Mesothelial cell of epicardium (in vitro differentiated cells): ENCODE data around the gene NPHS1. TPM values are rescaled to one million over a fixed set of nuclear protein-coding genes. Genes with fewer than 3 reads are reported as not detected.

Source experiments
- DNase-seq, 2 experiments: peaks; one replicate each; pipeline ENCODE4 v3.0.0; 2021; ENCODE audit warnings: low spot score in 2 of 2; ENCODE audit not compliant: unreplicated experiment in 2 of 2
- H3K27ac Mint-ChIP-seq: 2 replicates; pipeline ENCODE4 v1.8.0; 2021; ENCODE audit warnings: mixed read lengths
- H3K27me3 Mint-ChIP-seq: 2 replicates; pipeline ENCODE4 v1.8.0; 2021; ENCODE audit warnings: low read depth, mixed read lengths
- H3K36me3 Mint-ChIP-seq: 2 replicates; pipeline ENCODE4 v1.8.0; 2021; ENCODE audit warnings: mixed read lengths
- H3K4me1 Mint-ChIP-seq: 2 replicates; pipeline ENCODE4 v1.8.0; 2021; ENCODE audit warnings: mixed read lengths
- H3K4me3 Mint-ChIP-seq: 2 replicates; pipeline ENCODE4 v1.8.0; 2021; ENCODE audit warnings: mild to moderate bottlenecking, moderate library complexity, mixed read lengths
- H3K9me3 Mint-ChIP-seq: 2 replicates; pipeline ENCODE4 v1.8.0; 2021; ENCODE audit warnings: mixed read lengths
- total RNA-seq: library from RNA; stranded (reverse); gene quantifications from 3 replicates; pipeline ENCODE4 v1.2.1, GENCODE V29; 2021
- TF ChIP-seq, protein P1 (sequence below): fragments of 200-600 bp; sonication (generic); IDR thresholded peaks from one replicate; pipeline ENCODE4 v1.5.0; 2021; ENCODE audit warnings: antibody characterized with exemption; ENCODE audit not compliant: unreplicated experiment

Gene NPHS1
- total RNA-seq, 1 donor from 2014 or later = 0.72 TPM

DNA sequence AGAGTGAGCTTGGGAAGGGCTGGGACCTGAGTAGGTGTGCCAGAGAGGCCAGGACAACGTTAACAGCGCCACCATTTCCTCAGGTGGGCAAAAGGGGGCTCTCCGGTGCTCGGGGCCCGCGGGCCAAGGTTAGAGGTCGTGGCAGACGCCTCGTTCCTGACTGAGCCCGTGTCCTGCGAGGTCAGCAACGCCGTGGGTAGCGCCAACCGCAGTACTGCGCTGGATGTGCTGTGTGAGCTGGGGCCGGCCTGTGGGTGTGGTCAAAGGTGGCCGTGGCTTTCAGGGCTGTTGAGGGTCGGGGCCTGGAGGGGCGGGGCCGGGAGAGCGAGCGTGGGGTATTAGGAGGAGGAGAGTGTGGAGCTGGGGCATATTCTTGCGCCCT is 8.1 kb upstream of the NPHS1 start:
- peaks cover 13% of the 10 kb centered on the region for H3K4me1 Mint-ChIP-seq
- TF ChIP-seq, protein P1, sequence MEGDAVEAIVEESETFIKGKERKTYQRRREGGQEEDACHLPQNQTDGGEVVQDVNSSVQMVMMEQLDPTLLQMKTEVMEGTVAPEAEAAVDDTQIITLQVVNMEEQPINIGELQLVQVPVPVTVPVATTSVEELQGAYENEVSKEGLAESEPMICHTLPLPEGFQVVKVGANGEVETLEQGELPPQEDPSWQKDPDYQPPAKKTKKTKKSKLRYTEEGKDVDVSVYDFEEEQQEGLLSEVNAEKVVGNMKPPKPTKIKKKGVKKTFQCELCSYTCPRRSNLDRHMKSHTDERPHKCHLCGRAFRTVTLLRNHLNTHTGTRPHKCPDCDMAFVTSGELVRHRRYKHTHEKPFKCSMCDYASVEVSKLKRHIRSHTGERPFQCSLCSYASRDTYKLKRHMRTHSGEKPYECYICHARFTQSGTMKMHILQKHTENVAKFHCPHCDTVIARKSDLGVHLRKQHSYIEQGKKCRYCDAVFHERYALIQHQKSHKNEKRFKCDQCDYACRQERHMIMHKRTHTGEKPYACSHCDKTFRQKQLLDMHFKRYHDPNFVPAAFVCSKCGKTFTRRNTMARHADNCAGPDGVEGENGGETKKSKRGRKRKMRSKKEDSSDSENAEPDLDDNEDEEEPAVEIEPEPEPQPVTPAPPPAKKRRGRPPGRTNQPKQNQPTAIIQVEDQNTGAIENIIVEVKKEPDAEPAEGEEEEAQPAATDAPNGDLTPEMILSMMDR = no peak
- no peak overlapping the region for H3K27ac Mint-ChIP-seq
- peaks cover 89% of the 10 kb centered on the region for H3K27me3 Mint-ChIP-seq
- no peaks in the 10 kb centered on the region for H3K36me3 Mint-ChIP-seq
- H3K4me3 Mint-ChIP-seq = no peak overlapping the region
- no peaks in the 10 kb centered on the region for H3K9me3 Mint-ChIP-seq
- no peak for DNase-seq

DNA sequence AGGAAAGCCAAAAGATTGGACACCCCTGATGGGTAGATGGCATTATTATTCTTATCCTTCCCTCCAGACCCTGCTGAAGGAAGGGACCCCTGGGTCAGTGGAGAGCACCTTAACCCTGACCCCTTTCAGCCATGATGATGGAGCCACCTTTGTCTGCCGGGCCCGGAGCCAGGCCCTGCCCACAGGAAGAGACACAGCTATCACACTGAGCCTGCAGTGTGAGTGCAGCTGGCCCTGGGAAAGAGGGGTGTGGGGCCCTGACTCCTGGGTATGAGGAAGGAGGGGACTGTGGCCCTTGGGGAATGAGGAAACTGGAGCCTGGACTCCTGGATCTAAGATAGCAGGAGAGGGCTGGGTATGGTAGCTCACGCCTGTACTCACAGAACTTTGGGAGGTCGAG is 7.1 kb upstream of the NPHS1 start:
- no peak overlapping the region for H3K27ac Mint-ChIP-seq
- TF ChIP-seq, protein P1 = no peak
- H3K36me3 Mint-ChIP-seq = no peaks in the 10 kb centered on the region
- DNase-seq = no peak
- no peak overlapping the region for H3K4me3 Mint-ChIP-seq
- H3K4me1 Mint-ChIP-seq = peaks cover 21% of the 10 kb centered on the region
- H3K9me3 Mint-ChIP-seq = no peaks in the 10 kb centered on the region
- peaks cover 89% of the 10 kb centered on the region for H3K27me3 Mint-ChIP-seq

DNA sequence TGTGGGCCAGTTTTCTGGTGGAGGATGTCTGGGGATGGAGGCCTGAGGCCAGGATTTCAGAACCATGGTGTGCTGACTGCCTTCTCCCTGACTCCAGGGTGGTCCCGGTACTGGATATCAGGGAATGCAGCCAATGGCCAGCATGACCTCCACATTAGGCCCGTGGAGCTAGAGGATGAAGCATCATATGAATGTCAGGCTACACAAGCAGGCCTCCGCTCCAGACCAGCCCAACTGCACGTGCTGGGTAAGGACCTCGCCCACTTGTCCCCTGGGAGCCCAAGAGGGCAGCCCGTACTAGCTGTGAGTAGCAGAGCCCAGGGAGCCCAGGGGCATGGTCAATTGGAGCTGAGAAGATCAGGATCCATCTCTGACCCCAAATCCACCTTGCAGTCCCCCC is 6.0 kb upstream of the NPHS1 start:
- Mint-ChIP-seq H3K9me3 (no peaks in the 10 kb centered on the region), H3K4me1 (peaks cover 21% of the 10 kb centered on the region), H3K27me3 (peaks cover 88% of the 10 kb centered on the region), H3K36me3 (no peaks in the 10 kb centered on the region), H3K4me3 (no peak overlapping the region), H3K27ac (no peak overlapping the region)
- TF ChIP-seq, protein P1 = no peak
- no peak for DNase-seq

DNA sequence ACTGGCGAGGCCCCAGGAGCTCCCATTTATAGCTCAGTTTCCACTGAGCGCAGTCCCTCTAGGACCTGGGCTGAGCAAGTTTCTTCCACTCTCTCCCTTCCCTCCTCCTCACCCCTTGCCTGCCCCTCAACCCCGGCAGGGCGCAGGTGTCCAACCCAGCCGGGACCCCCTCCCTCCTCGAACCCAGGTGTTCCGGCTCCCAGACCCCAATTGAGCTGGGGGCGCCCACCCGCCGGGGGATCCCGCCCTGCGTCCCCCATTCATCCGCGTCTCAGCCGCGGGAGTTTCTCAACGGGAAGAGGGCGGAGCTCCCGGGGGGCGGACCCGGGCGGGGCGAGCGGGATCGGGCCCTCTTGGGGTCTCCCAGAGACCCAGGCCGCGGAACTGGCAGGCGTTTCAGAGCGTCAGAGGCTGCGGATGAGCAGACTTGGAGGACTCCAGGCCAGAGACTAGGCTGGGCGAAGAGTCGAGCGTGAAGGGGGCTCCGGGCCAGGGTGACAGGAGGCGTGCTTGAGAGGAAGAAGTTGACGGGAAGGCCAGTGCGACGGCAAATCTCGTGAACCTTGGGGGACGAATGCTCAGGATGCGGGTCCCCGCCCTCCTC is 4.3 kb upstream of the NPHS1 start, which contains the start of gene KIRREL2:
KIRREL2 (plus strand) TSS at position 366 of the 604 bp plus-strand sequence; CDS start at position 575, 209 bp downstream.
- Mint-ChIP-seq H3K36me3 (no peaks in the 10 kb centered on the region), H3K9me3 (no peaks in the 10 kb centered on the region), H3K4me3 (peak within 1 kb of the TSS; percentile 69), H3K27ac (no peak within 1 kb of the TSS), H3K4me1 (peaks cover 23% of the 10 kb centered on the region), H3K27me3 (peaks cover 90% of the 10 kb centered on the region)
- TF ChIP-seq, protein P1 = no peak
- peak in 1 of 2 experiments; percentile 63 for DNase-seq

DNA sequence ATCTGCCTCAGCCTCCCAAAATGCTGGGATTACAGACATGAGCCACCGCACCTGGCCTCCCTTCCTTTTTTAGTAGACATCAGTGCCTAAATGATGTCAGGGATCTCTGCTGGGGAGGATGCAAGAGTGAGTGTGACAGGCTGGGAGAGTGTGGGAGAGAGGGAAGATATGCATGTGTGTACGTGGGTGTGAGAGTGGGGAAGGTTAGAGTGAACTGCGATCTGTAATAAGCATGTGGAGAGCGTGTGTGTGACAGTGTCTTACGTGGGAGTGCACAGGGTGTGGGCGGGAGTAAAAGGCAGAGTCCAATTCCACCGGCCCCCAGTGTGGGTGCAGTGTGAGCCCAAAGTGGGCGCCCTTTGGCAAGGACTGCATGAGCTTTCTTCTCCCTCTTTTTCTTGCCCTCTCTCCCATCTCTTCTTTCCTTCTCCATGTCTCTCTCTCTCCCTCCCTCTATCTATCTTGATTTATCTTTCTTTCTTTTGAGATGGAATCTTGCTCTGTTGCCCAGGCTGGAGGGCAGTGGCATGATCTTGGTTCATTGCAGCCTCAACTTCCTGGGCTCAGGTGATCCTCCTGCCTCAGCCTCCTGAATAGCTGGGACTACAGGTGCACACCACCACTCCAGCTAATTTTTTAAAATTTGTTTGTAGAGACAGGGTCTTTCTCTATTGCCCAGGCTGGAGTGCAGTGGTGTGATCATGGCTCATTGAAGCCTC is 893 bp upstream of the NPHS1 start:
- DNase-seq = no peak
- Mint-ChIP-seq H3K27me3 (peaks cover 89% of the 10 kb centered on the region), H3K4me3 (no peak overlapping the region), H3K4me1 (peaks cover 16% of the 10 kb centered on the region), H3K36me3 (no peaks in the 10 kb centered on the region), H3K9me3 (no peaks in the 10 kb centered on the region), H3K27ac (no peak overlapping the region)
- TF ChIP-seq, protein P1 = no peak
